RWPE2 (cell line): Measurements from ENCODE around the gene CIAPIN1.
"Not testable (repeated sequence)": the region's sequence is repeated elsewhere in the genome, so short reads cannot be mapped to it uniquely, and the experiment has no call there.

Source experiments
- ATAC-seq: fragments of 200-7000 bp; cut with Tn5 transposase; 3 replicates; pipeline ENCODE4 v1.9.1; 2021; ENCODE audit warnings: low read depth
- DNase-seq: peaks from one replicate; pipeline ENCODE4 v3.0.0-alpha.2; 2020; ENCODE audit warnings: low spot score
- H3K27ac ChIP-seq: fragments of 450-650 bp; 2 replicates; pipeline ENCODE4 v1.5.1; 2017; ENCODE audit warnings: mild to moderate bottlenecking; ENCODE audit not compliant: poor library complexity, severe bottlenecking
- H3K27me3 ChIP-seq: fragments of 250-450 bp; sonication (Bioruptor Pico); 2 replicates; pipeline ENCODE4 v1.5.1; 2021; ENCODE audit warnings: mild to moderate bottlenecking, moderate library complexity; ENCODE audit not compliant: insufficient read depth, poor library complexity, severe bottlenecking
- H3K36me3 ChIP-seq: fragments of 250-450 bp; sonication (Bioruptor Pico); 2 replicates; pipeline ENCODE4 v1.5.1; 2020; ENCODE audit warnings: low read depth, mild to moderate bottlenecking, moderate library complexity
- H3K4me1 ChIP-seq: fragments of 250-450 bp; sonication (Bioruptor Pico); 2 replicates; pipeline ENCODE4 v1.5.1; 2021; ENCODE audit warnings: mild to moderate bottlenecking, moderate library complexity; ENCODE audit not compliant: insufficient read depth, poor library complexity, severe bottlenecking
- H3K4me3 ChIP-seq: fragments of 250-450 bp; sonication (Bioruptor Pico); 2 replicates; pipeline ENCODE4 v1.5.1; 2021; ENCODE audit warnings: mild to moderate bottlenecking, moderate library complexity; ENCODE audit not compliant: severe bottlenecking
- H3K9me3 ChIP-seq: fragments of 250-450 bp; sonication (Bioruptor Pico); 2 replicates; pipeline ENCODE4 v1.5.1; 2021; ENCODE audit warnings: mild to moderate bottlenecking, moderate library complexity; ENCODE audit not compliant: severe bottlenecking
- TF ChIP-seq, protein P1 (sequence below): fragments of 450-650 bp; IDR thresholded peaks from one replicate; pipeline ENCODE4 v1.5.1; 2017; ENCODE audit warnings: mild to moderate bottlenecking, moderate library complexity; ENCODE audit not compliant: poor library complexity, severe bottlenecking

CIAPIN1 gene

DNA sequence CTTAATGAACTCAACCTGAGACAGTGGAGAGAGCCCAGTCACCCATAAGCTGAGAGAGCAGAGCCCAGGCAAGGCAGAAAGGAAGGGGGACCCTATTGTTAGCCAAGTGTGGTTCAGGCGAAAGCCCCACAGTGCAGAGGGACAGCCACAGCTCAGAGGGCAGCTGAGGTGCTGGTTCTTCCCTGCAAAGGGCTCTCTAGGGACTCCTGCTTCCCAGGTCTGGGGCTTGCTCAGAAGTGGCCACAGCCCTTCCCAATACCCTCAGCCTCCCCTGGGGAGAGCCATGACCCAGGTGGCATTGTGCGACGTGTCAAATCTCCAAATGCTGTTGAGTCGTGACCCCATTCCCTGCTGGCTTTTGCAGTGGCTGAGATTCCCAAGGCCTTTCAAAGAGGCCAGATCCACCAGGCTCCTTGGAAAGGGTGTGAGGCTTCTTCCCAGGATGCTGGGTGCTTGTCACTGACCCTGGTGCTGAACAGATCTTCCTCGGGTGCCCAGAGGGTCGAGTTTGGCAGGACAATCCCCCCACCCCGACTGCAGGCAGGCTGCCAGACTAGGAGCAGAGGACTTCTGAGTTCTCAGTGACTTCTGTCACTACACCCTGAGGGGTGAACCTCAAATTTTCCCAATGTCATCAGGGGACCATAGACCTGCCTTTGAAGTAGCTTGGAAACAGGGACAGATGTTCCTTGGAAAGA is 45.1 kb downstream of the CIAPIN1 start:
- ATAC-seq = no peak

DNA sequence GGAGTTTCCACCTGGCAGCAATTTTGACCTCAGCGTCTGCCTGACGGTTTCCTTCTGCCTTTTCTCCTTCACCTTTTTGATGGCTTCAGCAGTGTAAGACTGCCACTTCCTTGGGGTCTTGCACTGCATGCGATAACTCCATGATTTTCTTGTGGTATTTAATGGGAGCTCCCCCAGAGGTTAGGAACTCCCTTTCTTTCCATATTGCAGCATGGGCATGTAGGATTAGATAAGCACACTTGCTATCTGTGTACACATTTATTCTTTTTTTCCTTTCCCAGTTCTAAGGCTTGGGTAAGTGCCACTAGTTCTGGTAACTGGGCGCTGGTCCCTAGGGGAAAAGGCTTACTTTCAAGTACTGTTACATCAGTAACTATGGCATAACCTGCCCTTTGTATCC is 49.7 kb downstream of the CIAPIN1 start:
- not testable (repeated sequence) for DNase-seq, ATAC-seq, H3K27me3 ChIP-seq

More for the DNA sequence above, 45.1 kb downstream of the CIAPIN1 start:
- no peak overlapping the region for H3K4me3 ChIP-seq
- H3K36me3 ChIP-seq = no peaks in the 10 kb centered on the region
- no peak for DNase-seq
- no peaks in the 10 kb centered on the region for H3K4me1 ChIP-seq
- H3K9me3 ChIP-seq = no peaks in the 10 kb centered on the region
- no peaks in the 10 kb centered on the region for H3K27me3 ChIP-seq
- TF ChIP-seq, protein P1, sequence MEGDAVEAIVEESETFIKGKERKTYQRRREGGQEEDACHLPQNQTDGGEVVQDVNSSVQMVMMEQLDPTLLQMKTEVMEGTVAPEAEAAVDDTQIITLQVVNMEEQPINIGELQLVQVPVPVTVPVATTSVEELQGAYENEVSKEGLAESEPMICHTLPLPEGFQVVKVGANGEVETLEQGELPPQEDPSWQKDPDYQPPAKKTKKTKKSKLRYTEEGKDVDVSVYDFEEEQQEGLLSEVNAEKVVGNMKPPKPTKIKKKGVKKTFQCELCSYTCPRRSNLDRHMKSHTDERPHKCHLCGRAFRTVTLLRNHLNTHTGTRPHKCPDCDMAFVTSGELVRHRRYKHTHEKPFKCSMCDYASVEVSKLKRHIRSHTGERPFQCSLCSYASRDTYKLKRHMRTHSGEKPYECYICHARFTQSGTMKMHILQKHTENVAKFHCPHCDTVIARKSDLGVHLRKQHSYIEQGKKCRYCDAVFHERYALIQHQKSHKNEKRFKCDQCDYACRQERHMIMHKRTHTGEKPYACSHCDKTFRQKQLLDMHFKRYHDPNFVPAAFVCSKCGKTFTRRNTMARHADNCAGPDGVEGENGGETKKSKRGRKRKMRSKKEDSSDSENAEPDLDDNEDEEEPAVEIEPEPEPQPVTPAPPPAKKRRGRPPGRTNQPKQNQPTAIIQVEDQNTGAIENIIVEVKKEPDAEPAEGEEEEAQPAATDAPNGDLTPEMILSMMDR = no peak
- no peak overlapping the region for H3K27ac ChIP-seq

DNA sequence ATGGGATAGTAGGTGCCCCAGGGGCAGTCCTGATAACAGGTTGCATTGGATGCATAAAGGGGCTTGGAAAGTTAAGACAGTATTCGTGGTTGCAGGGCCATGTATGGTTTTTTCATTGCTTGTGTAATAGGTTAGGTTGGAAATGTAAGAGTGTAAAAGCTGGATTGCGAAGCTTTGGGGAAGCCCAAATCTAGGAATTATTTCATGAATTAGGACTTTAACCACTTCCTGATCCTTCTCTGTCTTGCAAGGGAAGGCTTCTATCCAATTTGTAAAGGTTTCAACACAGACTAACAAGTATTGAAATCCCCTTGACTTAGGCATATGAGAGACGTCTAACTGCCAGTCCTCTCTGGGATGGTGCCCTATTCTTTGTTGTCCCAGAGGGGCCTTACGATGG is 50.4 kb downstream of the CIAPIN1 start:
- ATAC-seq (no peak), DNase-seq (no peak)
- no peaks in the 10 kb centered on the region for H3K27me3 ChIP-seq
- H3K27ac ChIP-seq = no peak overlapping the region
- H3K4me3 ChIP-seq = no peak overlapping the region
- TF ChIP-seq, protein P1 = no peak
- peaks cover 6% of the 10 kb centered on the region for H3K4me1 ChIP-seq
- no peaks in the 10 kb centered on the region for H3K9me3 ChIP-seq
- H3K36me3 ChIP-seq = no peaks in the 10 kb centered on the region

More for the DNA sequence above, 49.7 kb downstream of the CIAPIN1 start:
- not testable (repeated sequence) for H3K36me3 ChIP-seq, H3K4me1 ChIP-seq, H3K4me3 ChIP-seq, H3K9me3 ChIP-seq, H3K27ac ChIP-seq

DNA sequence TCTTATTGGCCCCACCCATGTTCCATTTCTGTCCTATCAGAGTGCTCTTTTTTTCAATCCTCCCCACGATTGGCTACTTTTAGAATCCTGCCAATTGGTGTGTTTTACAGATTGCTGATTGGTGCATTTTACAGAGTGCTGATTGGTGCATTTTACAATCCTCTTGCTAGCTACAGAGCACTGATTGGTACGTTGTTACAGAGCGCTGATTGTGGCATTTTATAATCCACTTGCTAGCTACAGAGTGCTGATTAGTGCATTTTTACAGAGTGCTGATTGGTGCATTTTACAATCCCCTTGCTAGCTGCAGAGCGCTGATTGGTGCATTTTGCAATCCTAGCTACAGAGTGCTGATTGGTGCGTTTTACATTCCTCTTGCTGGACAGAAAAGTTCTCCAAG is 52.2 kb downstream of the CIAPIN1 start:
- peaks cover 6% of the 10 kb centered on the region for H3K4me1 ChIP-seq
- TF ChIP-seq, protein P1 = no peak
- no peak for ATAC-seq
- H3K9me3 ChIP-seq = no peaks in the 10 kb centered on the region
- no peak overlapping the region for H3K27ac ChIP-seq
- no peak for DNase-seq
- H3K27me3 ChIP-seq = no peaks in the 10 kb centered on the region
- no peak overlapping the region for H3K4me3 ChIP-seq
- H3K36me3 ChIP-seq = no peaks in the 10 kb centered on the region

DNA sequence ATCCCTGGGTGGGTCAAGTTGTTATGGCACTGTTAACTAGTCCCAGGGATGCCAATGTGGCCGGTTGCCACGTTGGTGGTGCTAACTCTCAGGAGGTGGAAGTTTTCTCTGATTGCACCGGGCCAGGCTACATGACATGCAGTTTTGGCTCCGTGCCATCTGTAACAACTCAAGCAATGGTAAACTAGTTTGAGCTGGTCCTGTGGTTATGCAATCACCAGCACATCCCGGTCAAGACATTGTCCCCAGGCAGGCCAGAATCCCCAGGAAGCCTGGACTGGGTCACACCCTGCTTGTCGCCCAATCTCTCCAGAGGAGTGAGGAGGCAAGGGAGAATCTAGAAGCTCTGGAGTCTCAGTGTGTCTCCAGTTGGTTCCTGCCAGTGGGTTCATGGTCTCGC is 52.7 kb downstream of the CIAPIN1 start:
- Histone ChIP-seq H3K4me3 (no peak overlapping the region), H3K27ac (no peak overlapping the region), H3K4me1 (peaks cover 6% of the 10 kb centered on the region), H3K9me3 (no peaks in the 10 kb centered on the region), H3K36me3 (no peaks in the 10 kb centered on the region), H3K27me3 (no peaks in the 10 kb centered on the region)
- DNase-seq (no peak), ATAC-seq (peak; percentile 45)
- TF ChIP-seq, protein P1 = no peak
